Transverse colon (tissue), 4 donors: ENCODE results near the gene EPGN. TPM values are rescaled to one million over a fixed set of nuclear protein-coding genes. Genes with fewer than 3 reads are reported as not detected.

Experiments
- DNase-seq: peaks from one replicate; pipeline ENCODE4 v3.0.0-alpha.2; 2019
- H3K27ac ChIP-seq, 4 donors: fragments of 200-600 bp; sonication (generic); 2 replicates each; pipeline ENCODE4 v1.5.1; 2016 to 2018; ENCODE audit warnings: inconsistent platforms in 4 of 4
- H3K27me3 ChIP-seq: fragments of 200-600 bp; sonication (generic); 2 replicates; pipeline ENCODE4 v1.5.1; 2017; ENCODE audit warnings: inconsistent platforms
- H3K36me3 ChIP-seq, 4 donors: fragments of 200-600 bp; sonication (generic); 2 replicates each; pipeline ENCODE4 v1.5.1; 2017 to 2019; ENCODE audit warnings: inconsistent platforms in 4 of 4
- H3K4me1 ChIP-seq, 4 donors: fragments of 200-600 bp; sonication (generic); 2 replicates each; pipeline ENCODE4 v1.5.1; 2017 to 2020; ENCODE audit warnings: inconsistent platforms in 4 of 4
- H3K4me3 ChIP-seq, 4 donors: fragments of 200-600 bp; sonication (generic); 1 replicate in 1 of 4; 2 replicates in 3 of 4; pipeline versions ENCODE4 v1.5.1 to v1.6.1; 2017 to 2019; ENCODE audit warnings: inconsistent platforms in 4 of 4
- H3K9me3 ChIP-seq, 2 donors: fragments of 200-600 bp; sonication (generic); 2 replicates each; pipeline ENCODE4 v1.5.1; 2017 to 2019; ENCODE audit warnings: inconsistent platforms in 2 of 2
- EP300 ChIP-seq: sonication (generic); formaldehyde crosslinking; IDR thresholded peaks from one replicate; pipeline ENCODE4 v1.6.1; 2017; ENCODE audit warnings: antibody characterized with exemption, low read depth
- POLR2A ChIP-seq: fragments of 450-650 bp; IDR thresholded peaks from one replicate; pipeline ENCODE4 v1.6.1; 2016; ENCODE audit warnings: antibody characterized with exemption, mild to moderate bottlenecking, moderate library complexity
- POLR2AphosphoS5 ChIP-seq, 3 donors: sonication (generic); formaldehyde crosslinking; IDR thresholded peaks; one replicate each; pipeline ENCODE4 v1.6.1; 2016; ENCODE audit warnings: antibody characterized with exemption in 3 of 3
- WGBS, 2 donors: methylation state at CpG; one replicate each; pipeline ENCODE4 v1.1.5; 2018; ENCODE audit warnings: low coverage in 1 of 2; 5-methylcytosine and 5-hydroxymethylcytosine counted together
- in situ Hi-C, 4 donors: fragments of 200-750 bp; cut with MboI; loops; one replicate each; pipeline versions ENCODE4 v1.15.0 to v1.15.1; 2017; ENCODE audit warnings: low sequenced_read_pairs in 3 of 4, low pct_ligation_motif_present in 1 of 4, low pct_unique_long_range_greater_than_20kb in 1 of 4
- intact Hi-C: fragments of 100-400 bp; cut with DNase I; formaldehyde crosslinking; loops from one replicate; pipeline ENCODE4 v1.15.1; 2023; ENCODE audit warnings: low total_unique reads
- total RNA-seq, 4 donors: library from RNA; depleted of rRNA; stranded (reverse); fragments of >200 nt; gene quantifications; one replicate each; pipeline ENCODE4 v1.1.0, GENCODE V29; 2016
- TF ChIP-seq, protein P1 (sequence below), 5 experiments: fragments of 200-600 bp in 3 of 5; fragments of 450-650 bp in 2 of 5; sonication (generic) in 3 of 5; IDR thresholded peaks; 1 replicate in 2 of 5; 2 replicates in 3 of 5; pipeline ENCODE4 v1.5.1; 2016 to 2017; ENCODE audit warnings: antibody characterized with exemption in 5 of 5, inconsistent platforms in 3 of 5, mild to moderate bottlenecking in 2 of 5, moderate library complexity in 1 of 5

Gene EPGN
- total RNA-seq, 4 donors from 2014 or later: not detected

DNA sequence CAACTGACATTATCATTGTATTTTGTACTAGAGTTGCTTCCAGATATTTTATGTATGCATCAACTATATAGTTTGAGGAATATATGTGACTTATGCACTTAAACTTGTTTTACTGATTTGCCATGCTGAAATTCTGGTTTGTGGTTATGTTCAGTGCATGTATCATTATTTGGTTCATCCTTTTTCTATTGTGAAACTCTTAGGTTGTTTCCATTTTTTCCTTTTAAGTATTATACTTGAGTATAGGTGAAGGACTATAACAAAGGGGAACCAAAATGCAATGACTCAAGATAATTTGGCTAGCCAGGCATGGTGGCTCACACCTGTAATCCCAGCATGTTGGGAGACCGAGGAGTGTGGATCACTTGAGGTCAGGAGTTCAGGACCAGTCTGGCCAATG is 21.1 kb upstream of the EPGN start:
- DNase-seq: no peak
- Histone ChIP-seq H3K9me3 (no peaks in the 10 kb centered on the region), H3K4me3 (no peak overlapping the region), H3K4me1 (no peaks in the 10 kb centered on the region), H3K36me3 (no peaks in the 10 kb centered on the region), H3K27ac (no peak overlapping the region), H3K27me3 (no peaks in the 10 kb centered on the region)
- 87 to 90% methylated on average over 1 of the region's 1 CpG for WGBS, 2 donors
- in situ Hi-C loops (no loop called here), intact Hi-C loops (no loop called here)
- TF ChIP-seq POLR2AphosphoS5 (IDR thresholded peaks at IDR 0.05): no peak
- no peak for TF ChIP-seq POLR2A
- no peak for TF ChIP-seq EP300

DNA sequence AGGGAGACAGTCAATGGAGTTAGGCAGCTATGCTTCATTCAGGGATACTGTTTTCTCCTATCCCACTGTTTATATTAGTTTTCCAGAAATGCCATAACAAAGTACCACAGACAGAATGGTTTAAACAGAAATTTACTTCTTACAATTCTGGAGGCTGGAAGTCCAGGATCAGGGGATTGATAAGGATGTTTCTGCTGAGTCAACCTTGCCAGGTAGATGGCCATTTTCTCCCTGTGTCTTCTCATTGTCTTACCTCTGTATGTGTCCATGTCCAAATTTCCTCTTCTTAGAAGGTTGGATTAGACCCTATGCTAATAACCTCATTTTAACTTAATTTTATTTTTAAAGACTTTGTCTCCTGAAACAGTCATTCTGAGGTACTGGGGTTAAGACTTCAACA is 20.5 kb upstream of the EPGN start:
- Histone ChIP-seq H3K4me3 (no peak overlapping the region), H3K27ac (no peak overlapping the region), H3K9me3 (no peaks in the 10 kb centered on the region), H3K27me3 (no peaks in the 10 kb centered on the region), H3K36me3 (no peaks in the 10 kb centered on the region), H3K4me1 (no peaks in the 10 kb centered on the region)
- in situ Hi-C loops: no loop called here
- TF ChIP-seq POLR2A: no peak
- TF ChIP-seq POLR2AphosphoS5 (IDR thresholded peaks at IDR 0.05): no peak
- TF ChIP-seq, protein P1, sequence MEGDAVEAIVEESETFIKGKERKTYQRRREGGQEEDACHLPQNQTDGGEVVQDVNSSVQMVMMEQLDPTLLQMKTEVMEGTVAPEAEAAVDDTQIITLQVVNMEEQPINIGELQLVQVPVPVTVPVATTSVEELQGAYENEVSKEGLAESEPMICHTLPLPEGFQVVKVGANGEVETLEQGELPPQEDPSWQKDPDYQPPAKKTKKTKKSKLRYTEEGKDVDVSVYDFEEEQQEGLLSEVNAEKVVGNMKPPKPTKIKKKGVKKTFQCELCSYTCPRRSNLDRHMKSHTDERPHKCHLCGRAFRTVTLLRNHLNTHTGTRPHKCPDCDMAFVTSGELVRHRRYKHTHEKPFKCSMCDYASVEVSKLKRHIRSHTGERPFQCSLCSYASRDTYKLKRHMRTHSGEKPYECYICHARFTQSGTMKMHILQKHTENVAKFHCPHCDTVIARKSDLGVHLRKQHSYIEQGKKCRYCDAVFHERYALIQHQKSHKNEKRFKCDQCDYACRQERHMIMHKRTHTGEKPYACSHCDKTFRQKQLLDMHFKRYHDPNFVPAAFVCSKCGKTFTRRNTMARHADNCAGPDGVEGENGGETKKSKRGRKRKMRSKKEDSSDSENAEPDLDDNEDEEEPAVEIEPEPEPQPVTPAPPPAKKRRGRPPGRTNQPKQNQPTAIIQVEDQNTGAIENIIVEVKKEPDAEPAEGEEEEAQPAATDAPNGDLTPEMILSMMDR (IDR thresholded peaks at IDR 0.05): no peak
- no peak for TF ChIP-seq EP300
- intact Hi-C loops: no loop called here
- no peak for DNase-seq

DNA sequence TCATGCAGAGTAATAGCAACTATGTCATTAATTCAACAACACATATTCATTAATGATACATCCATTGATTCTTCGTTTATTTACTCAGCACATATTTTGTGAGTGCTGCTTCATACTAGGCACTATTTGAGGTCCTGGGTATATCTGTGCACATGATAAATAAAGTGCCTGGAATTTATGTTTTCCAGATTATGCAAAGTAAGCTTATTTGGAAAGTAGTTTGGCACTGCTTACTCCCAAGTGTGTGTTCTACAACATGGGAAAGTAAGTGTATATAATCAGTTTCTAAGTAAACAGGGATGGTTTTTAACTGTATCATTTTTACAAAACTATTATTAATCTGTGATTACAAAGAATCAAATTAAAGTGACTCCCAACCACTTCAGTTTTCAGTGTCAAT is 16.8 kb upstream of the EPGN start:
- in situ Hi-C loops (no loop called here), intact Hi-C loops (no loop called here)
- no peaks in the 10 kb centered on the region for H3K4me1 ChIP-seq
- H3K27ac ChIP-seq: no peak overlapping the region
- WGBS, 2 donors: 86 to 90% methylated on average over 1 of the region's 1 CpG
- no peaks in the 10 kb centered on the region for H3K9me3 ChIP-seq
- no peaks in the 10 kb centered on the region for H3K27me3 ChIP-seq
- H3K36me3 ChIP-seq: no peaks in the 10 kb centered on the region
- no peak overlapping the region for H3K4me3 ChIP-seq
- DNase-seq: no peak
- TF ChIP-seq POLR2A (no peak), EP300 (no peak), POLR2AphosphoS5 (IDR thresholded peaks at IDR 0.05) (no peak)
- TF ChIP-seq, protein P1 (IDR thresholded peaks at IDR 0.05): no peak

DNA sequence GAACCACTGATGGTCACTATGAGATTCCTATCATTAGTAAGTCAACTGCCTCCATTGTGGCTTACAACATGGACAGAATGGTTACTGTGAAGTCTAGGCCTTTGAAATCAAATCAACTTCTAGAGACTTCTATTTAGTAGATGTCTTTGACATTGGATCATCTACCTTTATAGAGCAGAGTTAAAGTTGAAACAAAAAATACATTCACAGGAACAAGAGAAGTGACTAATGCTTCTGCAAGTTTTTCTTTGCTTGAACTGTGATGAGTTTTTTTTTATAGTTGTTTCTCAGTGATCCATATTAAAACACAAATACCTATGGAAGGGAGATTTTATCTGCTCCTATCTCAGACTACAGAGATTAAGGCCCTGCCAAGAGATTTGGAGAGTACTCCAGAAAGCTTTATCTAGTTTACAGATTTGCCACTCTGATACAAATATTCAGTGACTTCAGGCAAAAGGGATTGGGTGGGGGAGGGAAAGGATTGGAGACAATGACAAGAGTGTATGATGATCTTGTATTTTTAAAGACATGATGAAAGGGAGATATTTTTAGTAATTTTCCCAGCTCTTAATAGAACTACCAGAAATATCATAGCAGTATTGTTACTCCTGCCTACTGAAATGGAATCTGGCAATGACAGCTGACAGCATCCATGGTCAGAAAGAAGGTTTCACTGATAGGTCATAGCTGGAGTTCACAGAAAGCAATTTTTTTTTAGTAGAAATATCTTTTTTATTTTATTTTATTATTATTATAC is 16.0 kb upstream of the EPGN start:
- no peak for DNase-seq
- Histone ChIP-seq H3K27ac (no peak overlapping the region), H3K9me3 (no peaks in the 10 kb centered on the region), H3K36me3 (no peaks in the 10 kb centered on the region), H3K4me3 (no peak overlapping the region), H3K4me1 (no peaks in the 10 kb centered on the region), H3K27me3 (no peaks in the 10 kb centered on the region)
- intact Hi-C loops: no loop called here
- TF ChIP-seq EP300 (no peak), POLR2A (no peak), POLR2AphosphoS5 (IDR thresholded peaks at IDR 0.05) (no peak)
- TF ChIP-seq, protein P1 (IDR thresholded peaks at IDR 0.05): no peak
- in situ Hi-C loops: no loop called here

DNA sequence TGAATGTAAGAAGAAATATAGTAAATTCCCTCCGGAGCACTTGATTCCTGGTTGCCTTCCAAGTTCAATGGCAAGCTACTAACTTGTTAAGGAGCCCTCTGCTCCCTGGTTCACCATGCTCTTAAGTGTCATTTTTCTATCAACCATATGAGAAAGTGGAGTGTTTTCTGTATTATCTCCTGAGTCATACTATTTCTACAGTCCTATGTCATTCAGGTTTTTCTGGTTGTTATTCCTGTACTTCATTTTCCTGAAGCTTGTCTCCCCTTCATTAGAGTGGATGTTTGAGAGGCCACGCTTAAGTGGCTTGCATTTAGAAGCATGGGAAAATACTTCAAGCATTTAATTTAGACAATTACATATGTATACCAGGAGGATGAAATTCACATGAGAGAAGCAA is 14.7 kb upstream of the EPGN start:
- Histone ChIP-seq H3K27me3 (no peaks in the 10 kb centered on the region), H3K9me3 (no peaks in the 10 kb centered on the region), H3K4me1 (no peaks in the 10 kb centered on the region), H3K36me3 (no peaks in the 10 kb centered on the region), H3K27ac (no peak overlapping the region), H3K4me3 (no peak overlapping the region)
- intact Hi-C loops (no loop called here), in situ Hi-C loops (no loop called here)
- 86 to 93% methylated on average over 2 of the region's 2 CpGs for WGBS, 2 donors
- no peak for DNase-seq
- TF ChIP-seq, protein P1 (IDR thresholded peaks at IDR 0.05): no peak
- TF ChIP-seq POLR2A: no peak
- no peak for TF ChIP-seq EP300
- TF ChIP-seq POLR2AphosphoS5 (IDR thresholded peaks at IDR 0.05): no peak
